Fibroblast of skin of right biceps (primary cell): Measurements from ENCODE around the gene SLC2A13.
"Not testable (repeated sequence)": the region's sequence is repeated elsewhere in the genome, so short reads cannot be mapped to it uniquely, and the experiment has no call there.

Experiments
- DNase-seq: peaks from one replicate; pipeline ENCODE4 v3.0.0-alpha.2; 2013

The SLC2A13 gene

DNA sequence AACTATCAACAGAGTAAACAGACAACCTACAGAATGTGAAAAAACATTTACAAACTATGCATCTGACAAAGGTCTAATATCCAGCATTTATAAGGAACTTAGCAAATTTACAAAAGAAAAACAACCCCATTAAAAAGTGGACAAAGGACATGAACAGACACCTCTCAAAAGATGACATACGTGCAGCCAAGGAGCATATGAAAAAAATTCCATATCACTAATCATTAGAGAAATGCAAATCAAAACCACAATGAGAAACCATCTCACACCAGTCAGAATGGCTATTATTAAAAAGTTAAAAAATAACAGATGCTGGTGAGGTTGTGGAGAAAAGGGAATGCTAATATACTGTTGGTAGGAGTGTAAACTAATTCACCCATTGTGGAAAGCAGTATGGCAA is 257.7 kb downstream of the SLC2A13 start:
- not testable (repeated sequence) for DNase-seq

DNA sequence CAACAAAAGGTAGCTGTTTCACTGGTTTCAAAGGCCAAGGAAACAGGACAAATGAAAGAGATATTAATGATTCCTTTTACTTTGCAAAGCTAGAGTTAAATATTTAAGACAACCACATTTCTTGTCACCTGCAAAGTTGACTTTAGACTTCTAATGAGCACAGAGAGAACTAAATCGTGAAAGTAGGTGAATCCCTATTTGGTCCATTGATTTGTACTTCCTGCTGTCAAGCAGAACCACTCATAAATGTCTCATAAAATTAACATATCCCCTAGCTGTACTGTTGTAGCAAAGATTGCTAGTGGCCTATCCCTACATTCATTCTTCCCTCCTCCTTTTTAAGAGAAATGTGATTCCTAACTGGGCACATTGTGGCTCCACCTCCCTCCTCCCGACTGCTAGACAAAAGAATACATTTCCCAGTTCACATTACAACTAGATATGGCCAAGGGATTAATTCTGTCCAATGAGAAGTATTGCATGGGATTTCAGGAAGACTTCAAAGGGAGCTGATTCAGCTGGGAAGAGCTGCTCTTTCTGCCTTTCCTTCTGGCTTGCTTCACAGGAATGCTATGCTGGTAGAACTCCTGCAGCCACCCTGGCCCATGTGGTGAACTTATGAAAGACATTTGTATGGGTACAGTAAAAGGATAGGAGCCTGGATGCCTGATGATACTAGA is 258.8 kb downstream of the SLC2A13 start:
- peak; percentile 21 for DNase-seq

DNA sequence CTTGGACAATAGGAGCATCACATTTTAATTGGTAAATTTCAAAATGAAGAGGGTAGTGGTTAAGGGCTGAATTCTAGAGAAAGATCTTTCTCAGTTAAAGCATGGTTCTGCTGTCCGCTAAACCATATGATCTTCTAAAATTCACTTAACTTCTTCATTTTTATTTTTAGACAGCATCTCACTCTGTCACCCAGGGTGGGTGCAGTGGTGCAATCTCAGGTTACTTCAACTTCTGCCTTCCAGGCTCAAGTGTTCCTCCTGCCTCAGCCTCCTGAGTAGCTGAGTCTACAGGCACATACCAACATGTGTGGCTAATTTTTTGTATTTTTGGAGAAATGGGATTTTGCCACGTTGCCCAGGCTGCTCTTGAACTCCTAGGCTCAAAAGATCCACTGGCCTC is 259.6 kb downstream of the SLC2A13 start:
- no peak for DNase-seq

DNA sequence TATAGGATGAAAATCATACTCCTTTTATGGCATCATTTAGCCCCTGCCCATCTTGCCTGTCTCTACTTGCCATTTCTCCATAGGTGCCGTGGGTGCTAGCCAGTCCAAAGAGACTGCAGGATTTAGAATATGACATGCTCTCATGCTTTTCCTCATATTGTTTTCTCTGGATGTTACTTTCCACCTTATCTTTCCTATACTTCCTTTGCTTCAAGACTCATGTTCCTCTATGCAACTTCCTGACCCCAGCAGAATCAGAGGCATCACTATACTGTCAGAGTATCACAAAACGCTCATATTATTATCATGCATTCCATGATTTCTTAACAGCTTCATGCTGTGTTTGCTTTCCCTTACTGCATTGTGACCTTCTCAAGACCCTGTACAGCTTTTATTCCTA is 265.5 kb downstream of the SLC2A13 start:
- no peak for DNase-seq

DNA sequence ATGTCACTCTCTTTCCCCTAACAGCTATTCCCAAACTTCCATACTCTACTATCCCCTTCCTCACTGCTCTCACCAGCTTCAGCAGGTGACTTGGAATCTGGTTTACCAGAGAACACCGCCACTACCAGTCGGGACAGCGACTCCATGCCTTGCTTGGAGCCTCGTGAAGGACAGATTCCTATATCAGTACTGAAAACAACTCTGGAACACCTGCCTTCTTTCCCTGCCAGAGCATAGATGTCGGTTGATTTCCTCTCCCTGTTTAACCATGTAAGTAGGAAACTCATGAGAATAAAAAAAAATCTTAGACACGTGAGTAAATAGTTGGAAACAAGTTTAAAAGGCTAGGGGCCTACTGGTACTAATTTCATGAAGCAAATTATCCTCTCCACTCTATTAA is 266.8 kb downstream of the SLC2A13 start:
- DNase-seq, result no peak

DNA sequence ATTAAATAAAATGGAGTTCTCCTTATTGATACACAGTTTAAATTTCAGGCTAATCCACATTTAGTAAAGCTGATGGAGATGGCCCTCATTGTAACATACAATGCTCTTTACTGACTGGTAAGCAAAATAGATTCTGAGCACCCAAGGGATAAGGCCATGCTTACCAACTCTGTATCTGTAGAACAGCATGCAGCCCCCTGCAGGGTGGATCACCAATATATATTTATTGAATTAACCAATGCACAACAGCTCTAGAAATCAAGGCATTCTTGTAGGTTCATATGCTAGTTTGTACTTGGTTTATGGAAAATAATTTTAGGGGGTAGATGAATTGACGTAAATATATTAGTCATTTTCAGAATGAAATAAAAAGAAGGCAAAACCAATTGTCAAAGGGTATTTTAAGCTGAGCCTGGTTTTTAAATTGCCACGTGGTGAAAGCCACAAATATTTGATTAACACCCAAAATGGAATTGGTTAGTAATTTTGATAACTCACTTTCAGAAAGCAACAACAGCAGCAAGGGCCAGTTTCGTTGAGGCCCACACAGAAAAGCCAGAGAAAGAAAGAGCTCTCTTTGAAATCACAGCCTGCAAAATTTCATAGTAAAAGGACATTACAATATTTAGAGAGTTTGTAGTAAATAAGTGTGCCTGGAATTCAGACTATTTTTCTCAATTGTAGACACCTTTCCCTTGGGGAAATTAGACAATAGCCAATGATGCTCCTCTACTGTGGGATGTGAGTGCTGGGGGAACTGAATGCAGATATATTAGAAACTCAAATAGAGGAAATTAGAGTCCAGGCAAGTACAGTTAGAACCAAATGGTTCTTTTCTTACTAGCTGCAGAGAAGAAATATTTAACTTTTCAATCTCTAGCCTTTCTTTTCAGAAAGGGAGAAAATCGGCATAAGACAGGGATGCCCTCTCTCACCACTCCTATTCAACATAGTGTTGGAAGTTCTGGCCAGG is 270.1 kb downstream of the SLC2A13 start:
- no peak for DNase-seq

DNA sequence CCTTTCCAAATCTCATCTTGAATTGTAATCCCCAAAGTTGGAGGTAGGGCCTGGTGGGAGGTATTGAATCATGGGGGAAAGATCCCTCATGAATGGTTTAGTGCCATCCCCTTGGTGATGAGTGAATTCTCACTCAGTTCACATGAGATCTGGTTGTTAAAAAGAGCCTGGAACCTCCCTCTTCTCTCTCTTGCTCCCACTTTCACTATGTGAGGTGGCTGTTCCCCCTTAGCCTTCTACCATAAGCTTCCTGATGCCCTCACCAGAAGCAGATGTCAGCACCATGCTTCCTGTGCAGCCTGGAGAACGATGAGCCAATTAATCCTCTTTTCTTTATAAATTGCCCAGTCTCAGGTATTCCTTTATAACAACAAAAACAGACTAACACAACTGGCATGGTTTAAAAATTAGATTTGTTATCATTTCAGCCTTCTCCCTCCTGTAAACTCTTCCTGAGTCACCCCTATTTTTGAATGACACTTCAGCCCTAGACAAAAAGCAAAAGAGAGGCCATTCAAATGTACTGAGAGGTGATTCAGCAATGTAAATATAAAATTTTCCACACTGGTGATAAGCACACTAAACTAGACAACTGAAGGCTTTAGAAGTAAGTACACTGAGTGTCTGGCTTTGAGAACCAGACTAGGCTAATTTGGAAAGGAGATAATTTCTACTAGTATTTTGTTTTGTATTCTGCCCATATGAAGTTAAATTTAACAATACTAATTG is 274.1 kb downstream of the SLC2A13 start:
- DNase-seq, result no peak

DNA sequence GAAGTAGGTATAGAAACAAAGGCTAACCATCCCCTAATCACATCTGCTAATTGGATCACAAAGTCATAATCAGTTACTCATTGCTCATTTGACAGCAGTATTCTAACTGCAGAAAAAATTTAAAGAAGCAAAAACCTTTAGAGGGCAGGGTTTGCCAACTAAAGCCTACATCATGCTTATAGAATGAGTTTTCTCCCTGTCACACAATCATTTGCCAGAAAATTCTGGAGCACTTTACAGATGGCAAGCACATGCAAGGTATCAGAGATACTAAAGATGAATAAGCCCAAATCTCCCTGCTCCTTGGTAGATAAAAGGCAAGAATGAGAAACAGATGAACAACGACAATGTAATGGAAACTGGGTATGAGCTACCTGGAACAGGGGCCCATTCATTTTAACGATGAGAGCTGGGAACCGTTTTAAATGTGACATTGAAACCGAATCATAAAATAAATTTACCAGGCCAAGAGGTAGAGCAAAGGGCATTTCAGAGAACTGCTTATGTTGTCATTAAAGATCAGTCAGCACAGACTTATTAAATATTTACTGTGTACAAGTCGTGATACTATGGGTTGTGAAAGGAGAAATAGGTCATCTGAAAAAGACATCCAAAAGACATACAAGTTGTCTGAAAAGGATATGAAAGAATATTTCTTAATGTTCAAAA is 274.9 kb downstream of the SLC2A13 start:
- DNase-seq, result no peak

DNA sequence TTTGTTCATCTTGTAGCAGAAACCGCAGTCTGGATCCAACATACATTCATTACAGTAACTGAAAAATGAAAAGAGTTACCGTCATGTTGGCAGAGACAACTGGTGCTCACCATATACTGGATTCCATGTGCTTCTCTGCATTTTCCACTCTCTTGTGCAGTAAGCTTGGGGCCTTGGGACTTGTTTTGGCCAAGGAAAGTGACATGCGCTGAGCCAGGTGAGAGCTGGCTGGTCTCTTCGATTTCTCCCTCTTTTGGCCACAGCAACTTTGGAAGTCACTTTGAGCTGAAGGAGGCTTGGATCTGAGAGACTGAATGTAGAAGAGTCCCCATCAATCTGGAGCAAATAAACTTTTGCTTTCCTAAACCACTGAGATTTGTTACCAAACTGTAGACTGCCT is 275.7 kb downstream of the SLC2A13 start:
- DNase-seq, result no peak

DNA sequence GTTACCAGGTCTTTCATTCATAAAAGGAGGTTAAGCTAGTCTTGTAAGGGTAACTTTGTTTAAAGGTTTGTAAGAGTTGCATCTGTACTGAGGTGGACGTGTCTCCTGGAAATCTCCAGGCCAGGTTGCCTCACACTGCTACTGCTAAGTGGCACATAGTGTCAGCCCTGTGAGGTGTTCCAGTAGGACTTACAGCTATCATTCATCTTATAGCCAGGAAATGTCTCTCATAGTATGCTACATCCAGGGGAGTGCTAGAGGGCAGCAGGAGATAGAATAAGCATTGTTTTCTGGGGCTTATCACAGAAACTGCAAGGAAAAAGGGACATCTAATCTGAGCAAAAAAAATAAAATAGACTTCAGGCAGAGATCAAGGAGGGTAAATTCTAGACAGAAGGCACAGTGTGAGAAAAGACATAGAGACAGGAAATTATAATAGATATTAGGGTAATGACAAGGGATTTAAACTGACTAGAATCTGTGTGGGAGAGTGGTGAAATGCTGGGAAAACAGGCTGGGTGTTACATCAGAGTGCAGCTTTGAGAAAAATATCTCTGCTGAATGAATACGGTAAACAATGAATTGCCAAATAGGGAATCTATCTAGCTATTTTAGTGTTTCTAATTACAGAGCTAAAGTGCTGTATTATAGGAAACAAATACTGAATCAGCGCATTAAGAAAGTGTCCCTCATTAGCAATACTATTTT is 281.2 kb downstream of the SLC2A13 start:
- no peak for DNase-seq

DNA sequence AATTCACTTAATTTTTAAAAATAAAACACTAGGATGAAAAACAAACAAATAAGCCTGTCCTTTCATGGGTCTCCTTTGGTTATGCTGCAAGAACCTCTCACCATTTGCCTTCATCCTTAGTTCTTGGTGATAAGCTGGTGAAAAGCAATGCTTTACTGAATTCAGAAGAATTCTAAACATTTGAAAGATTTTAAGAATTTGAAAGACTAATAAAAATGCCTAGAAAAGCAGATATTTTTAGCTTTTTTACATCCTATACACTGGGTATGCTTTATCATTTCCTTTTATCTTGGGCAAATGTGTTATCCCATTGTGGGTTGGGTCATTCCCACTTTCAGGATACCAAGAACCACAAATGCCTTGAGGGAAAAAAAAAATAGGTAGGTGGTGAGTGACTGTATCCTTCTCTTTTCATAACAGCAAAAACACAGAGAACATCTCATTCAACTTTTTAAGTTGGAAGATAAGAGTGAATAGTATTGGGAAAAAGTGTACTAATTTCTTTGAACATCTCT is 289.2 kb downstream of the SLC2A13 start:
- DNase-seq, result no peak

DNA sequence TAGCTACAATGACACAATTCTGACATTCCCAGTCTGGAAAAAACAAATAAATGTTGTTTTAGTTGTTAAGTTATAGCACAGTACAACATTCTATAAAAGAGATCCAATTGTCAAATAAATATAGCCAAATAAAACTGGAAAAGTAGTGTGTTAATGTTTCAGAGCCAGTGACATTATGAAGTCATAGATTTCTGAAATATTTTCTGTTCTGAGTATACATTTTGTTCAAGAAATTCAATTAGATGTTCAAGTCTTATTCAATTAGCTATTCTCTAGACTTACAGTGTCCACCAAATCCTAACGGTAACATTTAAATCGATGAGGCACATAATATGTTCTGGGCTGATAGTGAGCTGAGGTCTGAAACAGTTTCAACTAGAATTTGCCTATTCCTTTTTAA is 290.1 kb downstream of the SLC2A13 start:
- DNase-seq, result no peak

DNA sequence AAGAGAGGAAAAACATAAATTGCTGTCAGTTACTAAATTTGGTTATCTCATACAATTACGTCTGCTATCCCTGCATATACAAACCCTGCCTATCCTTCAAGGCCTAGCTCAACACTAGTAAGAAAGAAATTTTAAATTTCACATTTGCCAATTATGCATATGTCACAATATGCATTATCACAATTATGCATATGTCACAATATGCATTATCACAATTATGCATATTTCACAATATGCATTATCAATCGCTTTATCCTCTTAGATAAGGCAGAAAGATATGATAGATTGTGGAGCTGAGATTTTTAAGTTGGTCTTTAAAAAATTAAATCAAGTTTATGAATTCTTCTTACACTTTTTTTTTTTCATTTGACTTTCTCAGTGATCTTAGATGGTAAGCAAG is 291.3 kb downstream of the SLC2A13 start:
- DNase-seq, result no peak

DNA sequence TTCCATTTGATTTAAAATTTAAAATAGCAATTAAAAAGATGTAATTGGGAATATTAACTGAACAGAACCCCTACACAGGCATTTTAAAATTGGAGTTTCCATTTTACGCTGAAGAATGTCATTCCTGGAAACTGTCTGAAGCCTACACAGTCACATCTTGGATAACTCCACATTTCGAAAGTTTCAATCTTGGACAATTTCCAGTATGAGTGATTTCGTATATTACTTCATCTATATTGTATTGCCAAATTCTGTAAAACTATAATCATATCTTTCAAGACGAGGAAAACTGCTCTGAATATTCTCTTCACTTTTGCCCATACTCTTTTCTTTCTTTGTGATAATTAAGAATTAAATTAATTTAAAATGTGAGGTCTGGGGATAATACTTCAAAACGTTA is 292.1 kb downstream of the SLC2A13 start:
- peak; percentile 29 for DNase-seq

DNA sequence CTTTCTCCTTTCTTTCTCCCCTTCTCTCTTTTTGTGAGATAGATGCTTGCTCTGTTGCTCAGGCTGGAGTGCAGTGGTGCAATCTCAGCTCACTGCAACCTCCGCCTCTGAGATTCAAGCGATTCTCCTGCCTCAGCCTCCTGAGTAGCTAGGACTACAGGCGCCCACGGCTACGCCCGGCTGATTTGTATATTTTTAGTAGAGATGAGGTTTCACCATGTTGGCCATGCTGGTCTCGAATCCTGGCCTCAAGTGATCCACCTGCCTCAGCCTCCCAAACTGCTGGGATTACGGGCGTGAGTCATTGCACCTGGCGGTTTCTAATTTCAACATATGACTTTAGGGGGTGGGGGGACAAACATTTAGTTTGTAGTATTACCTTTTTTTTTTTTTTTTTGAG is 293.4 kb downstream of the SLC2A13 start:
- DNase-seq, result not testable (repeated sequence)

DNA sequence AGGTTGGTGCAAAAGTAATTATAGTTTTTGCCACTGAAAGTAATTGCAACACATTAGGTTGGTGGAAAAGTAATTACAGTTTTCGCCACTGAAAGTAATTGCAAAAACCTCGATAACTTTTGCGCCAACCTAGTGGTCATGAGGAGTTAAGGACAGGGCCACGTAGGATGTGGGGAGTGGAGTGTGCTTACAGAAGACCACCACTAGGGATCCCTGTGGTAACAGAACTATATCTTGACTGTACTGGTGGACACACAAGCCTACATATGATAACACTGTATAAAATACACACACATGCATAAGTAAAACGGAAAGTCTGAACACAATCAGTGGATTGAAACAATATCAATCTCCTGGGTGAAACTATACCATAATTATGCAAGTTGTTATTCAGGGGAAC is 298.8 kb downstream of the SLC2A13 start:
- DNase-seq, result no peak

DNA sequence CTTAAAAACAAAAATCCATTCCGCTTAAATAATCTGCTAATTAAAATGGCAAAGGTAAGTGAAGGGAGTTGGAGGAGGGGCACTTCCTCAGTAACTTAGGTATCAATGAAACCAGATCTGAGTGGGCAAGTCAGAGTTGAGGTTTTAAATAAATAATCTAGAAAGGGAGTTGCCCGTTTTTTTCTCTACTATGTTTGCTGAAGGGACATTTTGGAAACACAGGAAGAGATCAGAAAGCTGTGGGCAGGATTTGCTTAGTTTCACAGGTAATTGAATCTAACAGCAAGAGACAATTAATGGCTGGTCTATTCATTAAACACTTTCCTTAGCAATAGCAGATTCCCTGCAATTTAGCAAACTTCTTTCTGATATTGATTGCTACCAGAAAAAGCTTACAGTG is 300.2 kb downstream of the SLC2A13 start:
- DNase-seq, result no peak

DNA sequence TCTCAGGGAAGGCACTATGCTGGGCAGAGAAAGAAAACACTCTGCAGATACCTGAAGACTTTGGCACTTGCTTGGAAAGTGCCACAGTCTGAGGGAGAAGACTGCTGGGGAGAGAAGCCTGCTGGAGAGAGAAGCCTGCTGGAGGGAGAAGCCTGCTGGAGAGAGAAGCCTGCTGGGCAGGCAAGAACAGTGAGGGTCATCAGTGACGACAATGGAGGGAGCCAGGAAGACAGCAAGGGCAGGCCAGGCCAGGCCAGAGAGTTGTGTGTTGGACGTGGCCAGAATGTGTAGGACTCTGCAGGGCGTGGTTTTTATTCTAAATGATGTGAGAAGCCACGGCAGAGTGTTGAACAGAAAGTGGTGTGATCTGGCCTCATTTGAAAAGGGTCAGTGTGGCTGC is 301.0 kb downstream of the SLC2A13 start:
- DNase-seq, result no peak

DNA sequence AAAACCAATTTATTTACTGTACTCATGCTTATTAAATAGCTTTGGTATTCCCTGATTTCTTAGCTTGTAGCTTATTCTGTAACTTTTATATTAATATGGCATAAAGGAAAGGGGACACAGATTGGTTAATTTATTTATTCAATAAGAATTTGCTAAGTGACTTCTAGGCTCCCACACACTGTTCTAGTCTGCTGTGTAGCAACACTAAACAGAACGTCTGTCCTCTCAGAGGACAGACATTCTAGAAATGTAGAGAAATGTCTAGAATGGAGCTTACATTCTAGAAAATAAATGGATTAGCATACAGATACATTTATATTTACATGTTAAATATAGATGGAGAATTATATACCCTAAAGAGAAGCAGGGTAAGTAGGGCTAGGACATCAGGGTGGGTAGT is 301.4 kb downstream of the SLC2A13 start:
- no peak for DNase-seq

DNA sequence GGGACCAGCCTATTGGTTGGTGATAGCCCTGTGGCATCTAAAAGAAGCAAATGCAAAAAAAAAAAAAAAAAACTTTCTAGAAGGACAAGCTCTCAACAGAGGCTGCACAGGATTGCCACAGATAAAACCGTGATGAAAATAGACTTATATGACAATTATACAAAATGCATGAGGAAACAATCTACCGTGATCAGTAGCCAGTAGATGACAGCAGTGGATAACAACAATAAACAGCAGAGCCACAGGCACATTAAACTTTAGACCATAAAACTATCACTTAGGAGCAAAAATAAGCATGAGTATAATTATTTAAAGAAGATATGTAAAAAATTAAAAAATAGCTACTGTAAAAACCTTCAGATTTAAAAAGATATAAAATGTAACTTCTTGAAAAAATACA is 302.7 kb downstream of the SLC2A13 start:
- no peak for DNase-seq

DNA sequence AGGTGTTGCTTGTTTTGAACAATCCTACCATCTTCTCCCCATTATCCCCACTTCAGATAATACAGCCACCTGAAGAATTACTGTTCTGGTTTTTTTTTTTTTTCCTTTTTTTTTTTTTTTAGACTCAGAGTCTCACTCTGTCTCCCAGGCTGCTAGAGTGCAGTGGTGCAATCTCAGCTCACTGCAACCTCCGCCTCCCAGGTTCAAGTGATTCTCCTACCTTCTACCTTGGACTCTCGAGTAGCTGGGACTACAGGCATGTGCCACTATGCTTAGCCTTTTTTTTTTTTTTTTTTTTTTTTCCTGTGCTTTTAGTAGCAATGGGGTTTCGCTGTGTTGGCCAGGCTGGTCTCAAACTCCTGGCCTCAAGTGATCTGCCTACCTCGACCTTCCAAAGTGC is 306.9 kb downstream of the SLC2A13 start:
- DNase-seq, result no peak

DNA sequence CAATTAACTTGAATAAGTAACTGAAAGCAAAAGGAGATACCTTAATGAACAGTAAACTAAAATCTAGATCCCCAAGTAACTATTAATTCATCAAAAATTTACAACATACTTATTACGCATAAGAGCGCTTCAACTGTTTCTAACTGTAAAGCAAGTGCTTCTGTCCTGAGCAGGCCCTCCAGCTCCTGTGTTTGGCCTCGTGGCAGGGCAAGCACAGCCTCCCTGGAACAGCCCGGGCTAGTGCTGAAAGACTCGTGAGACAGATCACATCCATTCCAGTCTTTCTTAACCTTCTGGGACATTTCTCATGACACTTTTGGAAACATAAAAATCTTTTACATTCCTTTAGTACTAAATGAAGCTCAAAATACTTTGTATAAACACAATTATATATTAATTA is 307.5 kb downstream of the SLC2A13 start:
- DNase-seq, result no peak
